ENCODE data around the gene MIB2. TPM values are rescaled to one million over a fixed set of nuclear protein-coding genes. Genes with fewer than 3 reads are reported as not detected.
"Not testable (repeated sequence)": the region's sequence is repeated elsewhere in the genome, so short reads cannot be mapped to it uniquely, and the experiment has no call there.

MIB2 gene
- 110 TPM for total RNA-seq
- long read RNA-seq, transcript MIB2-201 (20 exons, 3,290 nt) = major isoform, 33 of 613 reads
- long read RNA-seq, transcript MIB2-219 (20 exons, 3,305 nt) = minor isoform, 20 of 613 reads
- long read RNA-seq, partial matches to known transcripts = 192 of 613 reads
- long read RNA-seq, other reads (novel, unspliced or antisense) = 353 of 613 reads

GRCh38 chr1:1615256-1616044 is at the start of gene MIB2:
TSS of gene MIB2 (plus strand) at chr1:1615500. CDS start at chr1:1623453, 7,953 bp downstream.
- DNase-seq (peak; percentile 97), ATAC-seq (ENCODE audit: poor library complexity) (peak; percentile 96)
- intact Hi-C loops (cut with DNase I) = loop anchor here (5.0 kb wide), 1 partner anchor 52 kb away; no protein-coding TSS in a partner anchor

GRCh38 chr1:1567152-1567875 is 48.0 kb upstream of the MIB2 start:
- intact Hi-C loops (cut with DNase I) = no loop called here
- ATAC-seq (ENCODE audit: poor library complexity) (no peak), DNase-seq (no peak)

- intact Hi-C loops (cut with DNase I) = no loop called here
- ATAC-seq (ENCODE audit: poor library complexity) (no peak), DNase-seq (no peak)
Measured at GRCh38 chr1:1567891-1568291, 47.4 kb upstream of the MIB2 start.

GRCh38 chr1:1569341-1569740 is 46.0 kb upstream of the MIB2 start:
- intact Hi-C loops (cut with DNase I) = no loop called here
- ATAC-seq (ENCODE audit: poor library complexity) (no peak), DNase-seq (no peak)

DNA sequence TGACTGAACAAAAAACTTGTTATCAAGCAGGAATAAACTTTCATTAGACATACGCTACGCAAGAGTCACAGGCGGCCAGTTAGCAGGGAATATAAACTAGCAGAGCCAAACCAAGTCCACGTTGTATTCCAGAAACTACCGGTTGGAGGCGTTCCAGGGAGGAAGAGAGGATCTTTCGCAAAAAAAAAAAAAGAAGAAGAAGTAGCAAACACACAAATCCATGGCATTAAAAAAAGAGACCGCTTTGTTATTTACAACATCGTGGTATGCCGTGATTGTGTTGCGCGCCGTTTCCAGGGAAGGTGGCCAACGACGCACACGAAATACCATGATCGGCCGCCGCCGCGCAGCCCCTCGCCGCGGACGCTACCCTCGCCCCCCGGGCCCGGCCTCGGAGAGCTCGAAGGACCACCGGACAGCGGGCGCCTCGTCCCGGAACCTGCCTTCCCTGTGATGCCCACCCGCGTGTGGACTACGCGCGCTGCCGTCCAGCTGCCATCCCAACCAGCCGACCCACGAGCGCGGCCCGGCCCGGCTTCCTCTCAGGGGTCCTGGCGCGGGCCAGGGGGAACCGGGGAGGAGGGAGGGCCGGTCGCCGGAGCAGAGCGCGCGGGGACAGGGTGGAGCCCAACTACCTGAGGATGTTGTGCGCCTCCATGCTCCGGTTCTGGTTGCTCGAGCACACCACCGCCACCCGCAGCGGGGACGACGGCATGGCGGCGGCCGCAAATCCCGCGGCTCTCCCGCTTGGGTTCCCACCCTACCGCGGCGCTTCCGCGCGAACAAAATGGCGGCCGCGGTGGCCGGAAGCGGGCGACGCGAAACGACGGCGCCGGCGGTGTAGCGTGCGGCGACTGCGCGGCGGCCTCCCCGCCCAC is 41.2 kb upstream of the MIB2 start:
- peak; percentile 78 for DNase-seq
- ATAC-seq (ENCODE audit: poor library complexity) = peak; percentile 83
- intact Hi-C loops (cut with DNase I) = no loop called here

DNA sequence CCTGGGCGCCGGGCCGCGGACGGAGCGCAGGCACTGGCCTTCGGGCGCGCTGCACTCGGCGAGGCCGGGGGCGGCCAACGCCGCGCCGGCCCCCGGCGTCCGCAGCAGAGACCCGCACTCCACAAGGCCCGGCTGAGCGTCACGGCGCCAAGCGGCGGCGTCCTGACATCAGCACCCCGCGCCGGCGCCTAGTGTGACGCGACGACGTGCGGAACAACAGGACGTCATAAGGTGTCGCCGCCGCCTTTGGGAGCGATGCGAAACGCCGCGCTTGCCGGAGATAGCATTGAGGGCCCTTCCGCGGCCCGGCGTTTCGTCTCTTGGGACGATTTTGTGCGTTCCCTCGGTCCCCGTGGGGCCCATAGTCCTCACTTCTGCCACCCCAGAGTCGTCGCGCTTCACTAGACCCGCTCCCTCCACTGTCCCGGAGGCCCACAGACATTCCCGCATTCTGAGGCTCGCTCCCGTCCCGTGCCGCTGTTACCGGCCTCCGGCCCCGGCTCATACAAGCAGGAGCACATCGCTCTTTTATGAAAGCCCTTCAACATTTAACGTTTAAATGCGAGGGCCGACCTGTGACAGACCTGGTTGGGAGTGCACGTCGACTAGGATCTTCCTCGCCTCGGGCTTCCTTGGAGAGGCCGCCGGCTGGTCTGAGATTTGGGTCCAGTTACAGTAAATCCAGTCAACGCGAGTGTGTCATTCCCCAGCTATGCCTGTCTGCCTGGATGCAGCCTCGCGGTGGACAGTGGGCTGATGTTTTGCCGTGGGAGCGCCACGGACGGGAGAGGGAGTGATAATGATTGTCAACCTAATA is 40.4 kb upstream of the MIB2 start, which contains the start of gene SSU72:
TSS of gene SSU72 (minus strand) at position 143 of the 817 bp plus-strand sequence. CDS start 306 bp downstream, outside the sequence.
- ATAC-seq (ENCODE audit: poor library complexity) (peak; percentile 95), DNase-seq (peak; percentile 97)
- intact Hi-C loops (cut with DNase I) = no loop called here

DNA sequence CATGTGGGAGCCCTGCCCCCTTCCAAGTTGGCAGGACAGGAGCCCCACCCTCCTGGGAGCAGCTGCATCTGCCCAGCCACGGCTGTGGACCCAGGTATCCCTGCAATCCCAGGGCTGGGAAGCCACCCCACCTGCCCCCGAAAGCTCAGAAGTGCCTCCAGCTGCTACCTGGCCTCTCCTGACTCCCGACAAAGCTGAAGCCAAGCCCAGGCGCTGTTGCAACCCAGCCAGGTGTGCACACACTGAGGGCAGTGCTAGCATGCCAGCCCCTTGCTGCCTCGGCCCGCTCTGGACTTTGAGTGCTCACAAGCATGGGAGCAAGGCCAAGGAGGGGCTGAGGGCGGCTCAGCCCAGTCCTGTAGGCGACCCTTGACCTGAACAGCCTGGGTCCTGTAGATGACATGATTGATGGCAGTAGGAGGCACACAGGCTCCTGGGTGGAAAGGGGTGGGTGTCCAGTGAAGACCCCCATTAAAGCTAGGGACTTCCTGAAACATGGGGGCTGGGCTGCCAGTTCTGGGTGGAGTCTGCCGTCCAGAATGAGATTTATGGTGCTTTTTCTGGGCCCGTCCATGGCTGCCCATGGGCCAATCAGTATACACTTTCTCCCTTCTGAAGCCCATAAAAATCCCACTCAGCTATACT is 37.8 kb upstream of the MIB2 start:
- no peak for ATAC-seq (ENCODE audit: poor library complexity)
- intact Hi-C loops (cut with DNase I) = no loop called here
- DNase-seq = no peak

GRCh38 chr1:1578371-1578940 is 36.8 kb upstream of the MIB2 start:
- ATAC-seq (ENCODE audit: poor library complexity) = no peak
- intact Hi-C loops (cut with DNase I) = no loop called here
- no peak for DNase-seq

DNA sequence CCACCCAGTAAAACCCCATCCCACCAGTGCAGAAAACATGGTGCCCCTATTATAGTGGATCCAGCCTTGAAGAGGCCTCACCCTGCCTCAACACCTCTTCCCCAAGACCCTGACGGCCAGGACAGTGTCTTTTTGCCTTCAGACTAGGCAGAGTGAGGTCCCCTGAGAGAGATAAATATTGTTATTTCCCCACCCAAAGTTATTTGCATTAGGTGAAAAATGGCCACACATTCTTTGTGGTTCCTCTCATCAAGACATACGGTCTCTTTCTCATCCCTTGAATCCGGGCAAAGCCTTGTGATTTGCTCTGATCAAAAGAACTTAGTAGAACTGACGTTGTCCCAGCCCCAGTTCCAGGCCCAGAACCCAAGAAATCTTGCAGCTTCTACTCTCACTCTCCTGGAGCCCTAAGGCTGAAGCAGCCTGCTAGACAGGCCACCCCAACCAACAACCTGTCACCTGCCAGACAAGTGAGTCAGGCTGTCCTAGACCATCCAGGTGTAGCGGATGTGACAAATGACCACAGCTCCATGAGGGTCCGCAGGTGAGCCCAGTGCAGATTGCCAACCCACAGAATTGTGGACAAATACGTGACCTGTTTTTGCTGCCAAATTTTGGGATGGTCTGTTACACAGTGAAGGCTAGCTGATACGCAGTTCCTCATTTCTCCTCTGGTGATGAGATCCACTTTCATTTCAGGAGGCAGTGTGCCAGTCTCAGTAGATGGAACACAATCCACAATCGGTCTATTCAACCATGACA is 32.5 kb upstream of the MIB2 start:
- intact Hi-C loops (cut with DNase I) = no loop called here
- no peak for DNase-seq
- ATAC-seq (ENCODE audit: poor library complexity) = no peak

DNA sequence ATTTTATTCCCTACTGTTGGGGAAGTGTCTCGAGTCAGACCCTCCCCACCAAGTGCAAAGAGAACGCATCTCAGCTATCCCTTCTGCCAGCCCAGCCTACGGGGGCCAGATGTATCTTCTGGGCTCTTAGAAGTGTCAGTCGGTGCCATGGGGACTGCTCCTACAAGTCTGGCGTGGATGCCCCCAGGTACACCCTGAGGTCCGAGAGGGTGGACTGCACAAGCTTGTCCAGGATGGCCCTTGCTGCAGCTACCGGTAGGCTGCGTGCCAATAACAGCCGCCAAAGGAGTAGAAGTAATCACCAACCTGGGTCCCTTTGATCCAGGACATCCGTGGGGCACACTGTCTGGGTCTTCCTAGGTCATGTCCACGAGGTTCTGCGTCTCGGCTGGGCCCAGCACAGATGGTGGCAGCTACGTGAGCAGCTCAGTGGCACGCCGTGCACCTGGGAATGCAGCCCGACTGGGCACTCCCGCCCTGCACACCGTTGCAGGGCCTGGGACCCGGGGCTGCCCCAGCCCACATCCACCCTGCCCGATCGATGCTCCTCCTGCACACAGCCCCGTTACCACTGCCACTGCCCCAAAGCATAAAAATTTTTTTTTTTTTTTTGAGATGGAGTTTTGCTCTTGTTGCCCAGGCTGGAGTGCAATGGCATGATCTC is 31.8 kb upstream of the MIB2 start:
- DNase-seq (no peak), ATAC-seq (ENCODE audit: poor library complexity) (no peak)
- intact Hi-C loops (cut with DNase I) = no loop called here

DNA sequence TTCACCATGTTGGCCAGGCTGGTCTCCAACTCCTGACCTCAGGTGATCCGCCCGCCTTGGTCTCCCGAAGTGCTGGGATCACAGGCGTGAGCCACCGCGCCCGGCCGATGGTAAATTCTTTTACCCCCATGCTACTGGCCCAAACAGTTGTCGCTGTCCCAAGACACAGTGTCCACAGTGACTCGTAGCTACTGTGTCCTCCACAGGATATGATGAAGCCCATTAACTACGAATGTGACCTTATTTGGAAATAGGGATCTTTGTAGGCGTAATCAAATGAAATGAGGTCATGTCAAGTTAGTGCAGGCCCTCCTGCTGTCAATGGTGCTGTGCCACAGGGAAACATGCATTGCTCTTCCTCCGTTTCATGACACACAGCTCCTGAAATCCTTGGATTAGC is 23.8 kb upstream of the MIB2 start:
- DNase-seq (no peak), ATAC-seq (ENCODE audit: poor library complexity) (no peak)
- intact Hi-C loops (cut with DNase I) = no loop called here

DNA sequence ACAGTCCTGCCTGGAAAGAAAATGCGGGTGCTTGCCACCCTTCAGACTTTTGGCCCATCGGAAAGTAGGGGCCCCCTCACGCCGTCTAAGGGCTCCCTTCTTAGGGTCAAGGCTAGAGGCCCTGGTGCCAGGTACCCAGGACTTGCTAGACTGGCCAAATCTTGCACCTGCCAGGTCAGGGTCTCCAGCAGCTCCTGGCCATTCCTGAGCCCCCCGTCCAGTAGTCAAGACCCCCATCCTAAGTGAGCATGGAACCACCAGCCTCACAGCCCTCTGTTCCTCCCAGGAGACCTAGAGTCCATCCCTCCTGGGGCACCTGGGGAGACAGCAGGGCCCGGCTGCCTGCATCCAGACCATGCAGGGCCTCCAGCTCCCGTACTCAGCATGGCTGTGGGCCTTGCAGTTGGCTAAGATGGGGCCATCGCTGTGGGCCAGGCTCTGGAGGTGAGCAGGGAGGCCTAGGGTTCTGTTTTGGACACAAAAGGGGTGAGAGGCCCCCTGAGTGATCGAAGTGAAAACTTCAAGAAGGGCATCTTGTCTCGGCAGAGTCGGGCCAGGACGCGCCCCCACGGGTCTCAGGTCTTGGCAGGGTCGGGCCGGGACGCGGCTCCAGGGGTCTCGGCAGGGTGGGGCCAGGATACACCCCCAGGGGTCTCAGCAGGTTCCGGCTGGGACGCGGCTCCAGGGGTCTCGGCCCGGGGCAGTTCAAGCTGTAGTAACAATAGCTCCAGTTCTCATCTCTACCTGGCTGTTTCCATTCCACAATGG is 21.3 kb upstream of the MIB2 start:
- no peak for ATAC-seq (ENCODE audit: poor library complexity)
- peak; percentile 16 for DNase-seq

DNA sequence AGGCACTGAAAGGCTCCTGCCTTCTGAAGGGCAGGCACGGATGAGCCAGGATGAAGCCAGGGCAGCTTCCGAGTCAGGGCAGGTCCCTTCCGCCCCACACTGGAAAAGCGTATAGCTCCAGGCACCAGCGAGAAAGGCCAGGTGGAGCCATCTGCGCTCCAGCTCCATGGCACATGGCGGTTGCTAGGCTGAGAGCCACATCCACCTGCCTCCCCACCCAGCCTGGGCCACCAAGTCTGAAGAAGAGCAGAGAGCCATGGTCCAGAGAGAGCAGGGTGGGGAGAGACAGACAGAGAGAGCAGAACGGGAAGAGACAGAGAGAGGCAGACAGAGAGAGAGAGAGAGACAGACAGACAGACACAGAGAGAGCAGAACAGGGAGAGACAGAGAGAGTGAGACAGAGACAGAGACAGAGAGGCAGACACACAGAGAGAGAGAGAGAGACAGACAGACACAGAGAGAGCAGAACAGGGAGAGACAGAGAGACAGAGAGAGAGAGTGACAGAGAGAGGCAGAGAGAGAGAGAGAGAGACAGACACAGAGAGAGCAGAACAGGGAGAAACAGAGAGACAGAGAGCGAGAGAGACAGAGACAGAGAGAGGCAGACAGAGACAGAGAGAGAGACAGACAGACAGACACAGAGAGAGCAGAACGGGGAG is 20.6 kb upstream of the MIB2 start:
- ATAC-seq (ENCODE audit: poor library complexity) (no peak), DNase-seq (no peak)
- intact Hi-C loops (cut with DNase I) = no loop called here

More for the DNA sequence above, 21.3 kb upstream of the MIB2 start:
- intact Hi-C loops (cut with DNase I) = no loop called here

DNA sequence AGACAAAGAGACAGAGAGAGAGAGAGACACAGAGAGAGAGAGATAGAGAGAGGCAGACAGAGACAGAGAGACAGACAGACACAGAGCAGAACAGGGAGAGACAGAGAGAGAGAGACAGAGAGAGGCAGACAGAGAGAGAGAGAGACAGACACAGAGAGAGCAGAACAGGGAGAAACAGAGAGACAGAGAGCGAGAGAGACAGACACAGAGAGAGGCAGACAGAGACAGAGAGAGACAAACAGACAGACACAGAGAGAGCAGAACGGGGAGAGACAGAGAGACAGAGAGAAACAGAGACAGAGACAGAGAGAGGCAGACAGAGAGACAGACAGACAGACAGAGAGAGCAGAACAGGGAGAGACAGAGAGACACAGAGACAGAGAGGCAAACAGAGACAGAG is 20.0 kb upstream of the MIB2 start:
- intact Hi-C loops (cut with DNase I); DNase-seq; ATAC-seq (ENCODE audit: poor library complexity): not testable (repeated sequence)

Measured in Right ventricle myocardium superior (tissue), 1 donor.